IPS-15b (cell line): Measurements from ENCODE around the gene EPB42.
"Not testable (repeated sequence)": the region's sequence is repeated elsewhere in the genome, so short reads cannot be mapped to it uniquely, and the experiment has no call there.

Experiments
- H3K27me3 ChIP-seq: one replicate; pipeline ENCODE4 v1.6.1; 2013; ENCODE audit warnings: low read length; ENCODE audit not compliant: control insufficient read depth, insufficient read depth
- H3K36me3 ChIP-seq: one replicate; pipeline ENCODE4 v1.6.1; 2013; ENCODE audit warnings: low read length; ENCODE audit not compliant: control insufficient read depth, insufficient read depth
- H3K4me1 ChIP-seq: one replicate; pipeline ENCODE4 v1.6.1; 2013; ENCODE audit warnings: mild to moderate bottlenecking, low read length; ENCODE audit not compliant: control insufficient read depth, insufficient read depth
- H3K4me3 ChIP-seq: one replicate; pipeline ENCODE4 v1.5.1; 2013; ENCODE audit warnings: low read depth, low read length
- H3K9ac ChIP-seq: one replicate; pipeline ENCODE4 v1.6.1; 2013; ENCODE audit warnings: low read depth, mild to moderate bottlenecking, low read length
- H3K9me3 ChIP-seq: one replicate; pipeline ENCODE4 v1.6.1; 2013; ENCODE audit warnings: mild to moderate bottlenecking, low read length; ENCODE audit not compliant: control insufficient read depth, insufficient read depth

Gene EPB42

DNA sequence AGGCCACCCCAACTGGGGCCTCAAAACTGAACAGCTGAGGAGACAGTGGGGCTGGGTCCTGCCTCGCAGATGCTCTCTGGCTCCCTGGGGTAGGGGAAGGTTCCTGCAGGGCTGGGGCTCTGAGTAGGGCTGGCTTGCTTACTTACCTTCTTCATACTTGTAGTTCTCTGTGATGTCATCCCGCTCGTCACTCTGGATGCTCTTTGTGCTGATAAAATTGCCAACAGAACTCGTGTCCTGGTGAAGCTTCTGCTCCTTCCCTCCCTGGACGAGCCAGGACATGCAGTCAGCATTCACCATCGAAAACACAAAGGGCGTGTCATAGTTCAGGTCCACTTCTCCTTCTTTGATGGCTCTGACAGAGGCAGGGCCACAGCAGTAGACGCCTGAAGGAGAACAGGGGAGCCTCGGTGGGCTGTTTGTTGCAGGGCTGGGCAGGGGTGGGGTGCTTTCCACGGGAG is 17.9 kb upstream of the EPB42 start:
- Histone ChIP-seq H3K27me3 (no peaks in the 10 kb centered on the region), H3K4me1 (no peaks in the 10 kb centered on the region), H3K4me3 (no peak overlapping the region), H3K36me3 (no peaks in the 10 kb centered on the region), H3K9ac (no peak overlapping the region), H3K9me3 (no peaks in the 10 kb centered on the region)

DNA sequence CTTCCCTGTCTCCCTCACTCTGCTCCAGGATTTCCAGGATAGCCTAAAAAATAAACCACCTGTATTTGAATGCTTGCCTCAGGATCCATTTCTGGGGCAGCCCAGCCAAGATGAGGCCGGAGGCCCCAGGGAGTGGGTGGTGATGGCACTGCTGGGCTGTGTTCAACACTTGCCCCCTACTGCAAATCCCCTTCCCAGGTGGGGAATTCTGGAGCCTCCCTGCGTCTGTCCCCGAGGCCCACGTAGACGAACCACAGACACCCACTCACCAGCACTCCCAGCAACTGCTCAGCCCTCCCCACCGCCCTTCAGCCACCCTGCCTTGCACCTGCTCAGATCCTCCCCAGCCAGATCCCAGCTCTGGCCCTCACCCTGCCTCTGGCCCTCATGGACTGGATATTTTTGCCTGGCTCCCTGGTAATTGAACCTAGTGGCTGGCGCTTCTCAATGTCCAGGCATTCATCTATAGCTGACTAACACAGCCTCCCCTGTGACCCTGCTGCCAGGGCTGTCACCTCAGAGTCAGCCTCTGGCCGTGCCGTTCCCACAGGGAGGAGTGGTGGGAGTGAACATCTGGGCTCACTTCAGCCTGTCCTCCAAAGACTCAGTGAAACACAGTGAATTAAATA is 17.1 kb upstream of the EPB42 start:
- H3K4me3 ChIP-seq, result no peak overlapping the region
- no peaks in the 10 kb centered on the region for H3K36me3 ChIP-seq
- no peaks in the 10 kb centered on the region for H3K9me3 ChIP-seq
- H3K4me1 ChIP-seq, result no peaks in the 10 kb centered on the region
- no peaks in the 10 kb centered on the region for H3K27me3 ChIP-seq
- no peak overlapping the region for H3K9ac ChIP-seq

DNA sequence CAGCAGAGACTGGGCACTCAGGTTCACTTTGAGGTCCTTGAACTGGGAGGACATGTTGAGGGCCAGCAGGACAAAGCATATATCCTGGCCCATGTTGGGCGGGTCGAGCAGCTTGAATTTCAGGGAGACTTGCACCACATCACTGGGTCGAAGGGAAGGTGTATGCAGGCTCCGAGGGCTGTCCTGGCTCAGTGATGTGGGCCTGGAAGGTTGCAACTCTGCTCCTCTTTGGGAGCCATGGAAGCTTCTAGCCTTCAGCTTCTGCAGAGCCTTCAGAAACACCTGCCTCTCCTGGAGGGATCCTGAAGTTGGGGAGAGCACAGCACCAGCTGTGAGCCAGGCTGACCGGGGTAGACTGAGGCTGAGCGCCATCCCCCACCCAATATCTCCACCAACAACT is 14.7 kb upstream of the EPB42 start:
- Histone ChIP-seq H3K9ac (no peak overlapping the region), H3K27me3 (no peaks in the 10 kb centered on the region), H3K4me1 (no peaks in the 10 kb centered on the region), H3K9me3 (no peaks in the 10 kb centered on the region), H3K4me3 (no peak overlapping the region), H3K36me3 (no peaks in the 10 kb centered on the region)

DNA sequence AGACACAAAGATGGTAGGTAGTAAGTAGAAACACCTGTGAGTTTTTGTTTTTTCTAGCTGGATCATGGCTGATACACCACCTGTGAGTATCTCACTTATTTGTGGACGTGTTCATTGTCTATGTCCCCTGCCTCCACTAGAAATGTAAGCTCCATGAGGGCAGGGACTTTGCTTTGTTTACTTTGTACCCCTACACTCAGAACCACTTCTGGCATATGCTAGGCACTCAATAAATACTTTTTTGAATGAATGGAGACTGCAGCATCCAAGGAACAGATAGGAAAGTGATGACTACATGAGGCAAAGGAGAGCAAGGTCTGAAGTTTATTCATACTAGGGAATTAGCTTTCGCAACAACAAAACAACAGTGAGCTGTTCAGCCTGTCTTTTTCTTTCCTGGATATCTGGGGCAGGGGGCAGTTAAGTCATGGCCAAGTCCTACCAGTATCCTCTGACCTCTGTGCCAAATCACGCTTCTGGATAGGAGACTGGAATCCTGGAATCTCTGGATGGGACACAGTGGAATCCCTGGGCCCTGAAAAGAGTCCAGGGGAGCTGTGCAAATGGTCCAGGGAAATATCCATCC is 11.6 kb upstream of the EPB42 start:
- no peak overlapping the region for H3K9ac ChIP-seq

DNA sequence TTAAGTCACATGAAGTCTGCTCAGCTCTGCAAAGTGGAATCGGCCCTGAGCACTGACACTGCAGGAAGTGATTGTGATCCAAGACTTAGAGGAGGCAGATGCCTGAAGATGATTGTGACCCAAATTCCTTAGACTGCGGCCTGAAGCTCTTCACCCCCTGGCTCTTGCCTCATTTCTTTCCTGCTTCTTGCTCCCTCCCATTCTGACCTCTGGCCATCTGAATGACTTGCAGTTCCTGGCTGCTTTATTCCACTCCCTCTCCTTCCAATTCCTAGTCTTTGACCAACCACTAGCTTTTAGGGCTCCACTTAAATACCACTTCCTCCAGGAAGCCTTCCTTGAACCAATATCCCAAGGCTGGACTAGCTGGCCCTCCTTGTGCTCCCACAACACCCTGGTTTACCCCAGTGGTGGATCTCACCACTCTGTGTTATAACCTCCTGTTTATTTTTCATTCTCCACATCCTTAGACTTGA is 9.9 kb upstream of the EPB42 start:
- no peak overlapping the region for H3K9ac ChIP-seq
- no peaks in the 10 kb centered on the region for H3K27me3 ChIP-seq
- H3K9me3 ChIP-seq, result no peaks in the 10 kb centered on the region
- H3K4me3 ChIP-seq, result no peak overlapping the region
- H3K36me3 ChIP-seq, result no peaks in the 10 kb centered on the region
- no peaks in the 10 kb centered on the region for H3K4me1 ChIP-seq

More for the DNA sequence above, 11.6 kb upstream of the EPB42 start:
- Histone ChIP-seq H3K9me3 (no peaks in the 10 kb centered on the region), H3K27me3 (no peaks in the 10 kb centered on the region), H3K4me1 (no peaks in the 10 kb centered on the region), H3K4me3 (no peak overlapping the region), H3K36me3 (no peaks in the 10 kb centered on the region)

DNA sequence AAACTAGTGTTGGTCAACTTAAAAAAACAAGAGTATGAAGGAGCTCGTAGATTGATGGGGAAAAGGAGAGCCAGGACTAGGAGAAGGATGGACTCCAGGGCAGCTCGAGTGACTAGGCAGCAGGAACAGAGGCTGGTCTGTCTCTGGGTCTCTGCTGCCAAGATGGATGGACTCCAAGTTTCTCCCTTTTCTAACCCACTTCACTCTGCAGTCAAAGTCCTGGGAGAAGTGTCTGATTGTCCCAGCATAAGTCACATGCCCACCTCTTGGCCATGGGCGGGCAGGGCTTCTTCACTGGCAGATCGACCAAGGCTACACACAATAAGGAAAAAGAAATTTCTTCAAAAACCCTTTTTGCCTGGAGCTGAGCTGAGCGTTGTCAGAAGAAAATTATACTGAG is 9.2 kb upstream of the EPB42 start:
- H3K9ac ChIP-seq, result no peak overlapping the region
- no peaks in the 10 kb centered on the region for H3K27me3 ChIP-seq
- no peaks in the 10 kb centered on the region for H3K36me3 ChIP-seq
- H3K9me3 ChIP-seq, result no peaks in the 10 kb centered on the region
- H3K4me3 ChIP-seq, result no peak overlapping the region
- H3K4me1 ChIP-seq, result no peaks in the 10 kb centered on the region

DNA sequence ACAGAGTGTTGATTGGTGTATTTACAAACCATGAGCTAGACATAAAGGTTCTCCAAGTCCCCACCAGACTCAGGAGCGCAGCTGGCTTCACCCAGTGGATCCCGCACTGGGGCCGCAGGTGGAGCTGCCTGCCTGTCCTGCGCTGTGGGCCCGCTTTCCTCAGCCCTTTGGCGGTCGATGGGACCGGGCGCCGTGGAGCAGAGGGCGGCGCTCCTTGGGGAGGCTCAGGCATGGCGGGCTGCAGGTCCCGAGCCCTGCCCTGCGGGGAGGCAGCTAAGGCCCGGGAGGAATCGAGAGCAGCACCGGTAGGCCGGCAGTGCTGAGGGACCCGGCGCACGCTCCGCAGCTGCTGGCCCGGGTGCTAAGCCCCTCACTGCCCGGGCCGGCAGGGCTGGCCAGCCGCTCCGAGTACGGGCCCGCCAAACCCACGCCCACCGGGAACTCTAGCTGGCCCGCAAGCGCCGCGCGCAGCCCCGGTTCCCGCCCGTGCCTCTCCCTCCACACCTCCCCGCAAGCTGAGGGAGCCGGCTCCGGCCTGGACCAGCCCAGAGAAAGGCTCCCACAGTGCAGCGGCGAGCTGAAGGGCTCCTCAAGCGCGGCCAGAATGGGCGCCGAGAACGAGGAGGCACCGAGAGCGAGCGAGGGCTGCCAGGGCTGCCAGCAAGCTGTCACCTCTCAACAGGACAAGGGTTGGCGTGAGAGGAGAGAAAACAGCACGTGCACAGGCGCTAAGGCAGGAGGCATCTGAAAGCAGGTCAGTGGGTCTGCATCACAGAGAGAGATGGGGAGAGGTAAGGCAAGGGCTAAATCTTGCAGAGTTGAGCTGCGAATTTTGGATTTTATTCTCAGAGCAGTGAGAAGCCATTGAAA is 5.9 kb upstream of the EPB42 start:
- no peak overlapping the region for H3K9ac ChIP-seq
- H3K36me3 ChIP-seq, result no peaks in the 10 kb centered on the region
- no peaks in the 10 kb centered on the region for H3K27me3 ChIP-seq
- no peak overlapping the region for H3K4me3 ChIP-seq
- no peaks in the 10 kb centered on the region for H3K4me1 ChIP-seq
- no peaks in the 10 kb centered on the region for H3K9me3 ChIP-seq

DNA sequence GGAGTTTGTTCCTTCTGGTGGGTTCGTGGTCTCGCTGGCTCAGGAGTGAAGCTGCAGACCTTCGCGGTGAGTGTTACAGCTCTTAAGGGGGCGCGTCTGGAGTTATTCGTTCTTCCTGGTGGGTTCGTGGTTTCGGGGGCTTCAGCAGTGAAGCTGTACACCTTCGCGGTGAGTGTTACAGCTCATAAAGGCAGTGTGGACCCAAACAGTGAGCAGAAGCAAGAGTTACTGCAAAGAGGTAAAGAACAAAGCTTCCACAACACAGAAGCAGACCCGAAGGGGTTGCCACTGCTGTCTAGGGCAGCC is 5.1 kb upstream of the EPB42 start:
- not testable (repeated sequence) for H3K9ac ChIP-seq, H3K36me3 ChIP-seq, H3K9me3 ChIP-seq, H3K4me3 ChIP-seq, H3K4me1 ChIP-seq, H3K27me3 ChIP-seq

DNA sequence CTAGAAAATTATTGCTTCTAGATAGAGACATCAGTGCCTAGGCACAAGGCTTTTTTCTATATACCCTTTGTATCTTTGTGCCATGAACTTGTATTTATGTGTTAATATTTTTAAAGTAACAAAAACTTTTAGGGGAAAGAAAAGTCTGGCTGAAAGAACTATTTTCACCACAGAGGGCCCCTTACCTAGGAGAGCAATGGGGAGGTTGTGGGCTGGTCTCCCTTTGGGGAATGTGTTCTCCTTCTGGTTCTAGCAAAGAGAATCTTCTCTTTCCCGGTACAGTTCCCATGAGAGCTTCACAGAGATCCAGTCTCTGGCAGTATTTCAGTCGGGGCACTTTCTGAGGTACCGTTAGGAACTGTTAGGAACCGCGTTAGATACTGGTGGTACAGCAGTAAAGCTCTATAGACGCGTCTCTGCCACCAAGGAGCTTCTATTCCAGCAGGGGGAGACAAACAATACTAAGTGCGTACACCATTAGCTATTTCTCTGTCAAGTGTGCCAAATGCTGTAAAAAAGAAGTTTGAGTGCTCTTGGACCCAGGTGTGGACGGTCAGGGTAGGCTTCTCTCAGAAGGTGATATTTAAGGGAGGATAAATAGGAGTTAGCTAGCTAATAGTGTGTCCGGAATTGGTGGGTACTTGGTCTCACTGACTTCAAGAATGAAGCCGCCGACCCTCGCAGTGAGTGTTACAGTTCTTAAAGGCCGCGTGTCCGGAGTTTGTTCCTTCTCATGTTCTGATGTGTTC is 4.6 kb upstream of the EPB42 start:
- H3K4me1 ChIP-seq, result no peaks in the 10 kb centered on the region
- no peak overlapping the region for H3K4me3 ChIP-seq
- H3K27me3 ChIP-seq, result no peaks in the 10 kb centered on the region
- no peaks in the 10 kb centered on the region for H3K36me3 ChIP-seq
- no peaks in the 10 kb centered on the region for H3K9me3 ChIP-seq
- no peak overlapping the region for H3K9ac ChIP-seq

DNA sequence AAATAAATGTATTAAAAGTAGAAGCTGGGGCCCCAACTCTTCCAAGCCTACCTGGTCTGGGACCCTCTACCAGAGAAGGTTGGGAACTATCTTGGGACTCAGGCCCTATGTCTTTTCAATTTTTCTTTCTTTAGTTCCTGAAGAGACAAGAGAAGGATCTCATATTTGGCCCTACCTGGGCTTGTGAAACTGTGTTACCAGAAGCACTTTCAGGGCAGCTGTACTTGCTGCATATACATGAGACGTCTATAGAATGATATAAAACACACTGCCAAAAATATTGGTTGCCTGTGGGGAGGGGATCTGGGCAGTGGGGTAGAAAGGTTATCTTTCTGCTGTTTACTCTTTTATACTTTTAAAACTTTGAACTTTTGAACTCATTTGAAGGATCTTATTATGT is 604 bp upstream of the EPB42 start:
- no peaks in the 10 kb centered on the region for H3K27me3 ChIP-seq
- no peaks in the 10 kb centered on the region for H3K36me3 ChIP-seq
- H3K4me3 ChIP-seq, result no peak overlapping the region
- H3K4me1 ChIP-seq, result peaks cover 3% of the 10 kb centered on the region
- H3K9me3 ChIP-seq, result no peaks in the 10 kb centered on the region
- no peak overlapping the region for H3K9ac ChIP-seq

DNA sequence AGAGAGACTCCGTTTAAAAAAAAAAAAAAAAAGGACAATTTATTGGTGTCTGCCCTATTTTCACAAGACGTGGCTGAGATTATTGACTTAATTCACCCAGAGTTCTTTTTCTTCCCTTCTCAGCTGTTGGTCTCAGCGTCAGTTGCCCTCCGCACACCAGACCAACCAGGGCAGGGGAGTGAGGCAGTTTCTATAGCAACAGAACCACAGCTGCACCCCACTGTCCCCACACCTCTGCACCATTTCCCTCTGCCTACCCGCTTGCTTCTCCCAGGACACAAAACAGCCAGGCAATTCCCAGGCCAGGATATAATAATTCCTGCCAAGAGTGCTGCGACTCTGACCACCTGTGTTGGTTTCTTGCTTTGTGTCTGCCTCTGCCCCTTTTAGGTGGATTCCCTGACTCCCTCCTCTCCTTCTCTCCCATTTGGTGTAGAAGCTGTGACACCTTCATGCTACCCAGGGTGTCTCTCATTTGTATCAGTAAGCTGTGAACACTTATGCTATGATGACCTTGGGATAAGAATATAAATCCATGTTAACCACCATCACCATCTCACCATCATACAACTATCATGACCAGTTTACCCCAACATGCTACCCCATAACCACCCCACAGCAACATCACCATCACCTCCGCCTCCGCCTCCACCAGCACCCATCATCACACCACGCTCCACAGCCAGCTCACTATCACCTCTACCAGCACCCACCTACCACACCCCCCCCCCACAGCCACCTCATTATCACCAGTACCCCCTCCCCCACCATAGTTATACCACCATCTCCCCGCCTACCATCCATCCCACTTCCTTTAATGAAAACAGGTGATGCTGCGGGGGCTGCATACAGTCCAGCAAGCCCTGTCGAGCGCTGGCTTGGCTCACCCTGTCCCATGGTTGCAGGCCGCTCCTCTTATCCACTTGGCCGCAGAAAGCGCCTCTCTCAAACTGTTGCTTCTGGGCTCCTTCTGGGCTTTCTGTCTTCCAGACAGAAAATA is 589 bp downstream of the EPB42 start:
- no peaks in the 10 kb centered on the region for H3K9me3 ChIP-seq
- no peak overlapping the region for H3K9ac ChIP-seq
- no peak overlapping the region for H3K4me3 ChIP-seq
- H3K27me3 ChIP-seq, result no peaks in the 10 kb centered on the region
- H3K36me3 ChIP-seq, result no peaks in the 10 kb centered on the region
- H3K4me1 ChIP-seq, result peaks cover 3% of the 10 kb centered on the region
